ENCODE results near the gene HECW1.
"Not testable (repeated sequence)": the region's sequence is repeated elsewhere in the genome, so short reads cannot be mapped to it uniquely, and the experiment has no call there.

HECW1 gene

DNA sequence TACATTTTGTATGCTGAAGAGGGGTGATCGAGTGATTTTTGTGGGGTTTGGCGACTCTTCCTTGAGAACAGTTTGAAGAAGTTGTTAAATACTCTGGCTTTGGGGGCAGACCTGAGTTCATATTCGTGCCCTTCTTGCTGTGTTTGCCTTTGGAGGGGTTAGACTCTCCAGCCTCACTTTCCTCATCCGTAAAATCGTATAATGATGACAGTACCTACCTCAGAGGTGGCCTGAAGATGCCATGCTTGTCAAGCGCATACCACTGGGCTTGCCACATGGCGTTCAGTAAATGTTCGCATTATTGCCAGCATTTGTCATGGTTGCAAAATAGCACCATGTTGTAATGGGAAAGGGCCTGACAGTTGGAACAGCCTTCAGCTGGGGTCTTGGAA is 471.7 kb downstream of the HECW1 start:
- peaks cover 24 to 26% of the 10 kb centered on the region in 2 donors for H3K4me1 ChIP-seq (ENCODE audit: control insufficient read depth in 1 of 2, insufficient read depth in 2 of 2, low read length in 2 of 2)
- peak overlapping the region; percentile 69 to 95 for H3K9ac ChIP-seq (ENCODE audit: low read depth in 1 of 2, low read length in 2 of 2)
- peaks cover 0 to 6% of the 10 kb centered on the region in 2 donors for H3K27me3 ChIP-seq (ENCODE audit: control insufficient read depth in 1 of 2, insufficient read depth in 2 of 2, low read length in 2 of 2)
- H3K36me3 ChIP-seq (ENCODE audit: control insufficient read depth in 1 of 2, insufficient read depth in 2 of 2, low read length in 2 of 2): no peaks in the 10 kb centered on the region
- H3K9me3 ChIP-seq (ENCODE audit: control insufficient read depth in 1 of 2, low read length in 2 of 2): no peaks in the 10 kb centered on the region
- H3K27ac ChIP-seq (ENCODE audit: low read depth, low read length): peak overlapping the region; percentile 87
- peak overlapping the region; percentile 87 to 94 for H3K4me3 ChIP-seq (ENCODE audit: low read depth in 1 of 2, low read length in 2 of 2)

DNA sequence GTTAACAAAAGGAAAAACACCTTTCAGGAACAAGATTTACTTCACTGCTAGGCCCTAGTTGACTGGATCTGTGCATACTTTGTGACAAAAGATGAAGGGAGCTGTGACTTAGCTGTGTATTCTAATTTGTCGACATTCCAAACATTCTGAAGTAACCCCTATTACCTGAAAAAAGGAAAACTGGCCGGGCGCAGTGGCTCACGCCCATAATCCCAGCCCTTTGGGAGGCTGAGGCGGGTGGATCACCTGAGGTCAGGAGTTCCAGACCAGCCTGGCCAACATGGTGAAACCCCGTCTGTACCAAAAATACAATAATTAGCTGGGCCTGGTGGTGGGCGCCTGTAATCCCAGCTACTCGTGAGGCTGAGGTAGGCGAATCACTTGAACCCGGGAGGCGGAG is 472.3 kb downstream of the HECW1 start:
- H3K9ac ChIP-seq (ENCODE audit: low read depth in 1 of 2, low read length in 2 of 2): peak overlapping the region; percentile 69 to 95
- H3K9me3 ChIP-seq (ENCODE audit: control insufficient read depth in 1 of 2, low read length in 2 of 2); H3K36me3 ChIP-seq (ENCODE audit: control insufficient read depth in 1 of 2, insufficient read depth in 2 of 2, low read length in 2 of 2); H3K27ac ChIP-seq (ENCODE audit: low read depth, low read length); H3K27me3 ChIP-seq (ENCODE audit: control insufficient read depth in 1 of 2, insufficient read depth in 2 of 2, low read length in 2 of 2): not testable (repeated sequence)
- peaks cover 24 to 28% of the 10 kb centered on the region in 2 donors for H3K4me1 ChIP-seq (ENCODE audit: control insufficient read depth in 1 of 2, insufficient read depth in 2 of 2, low read length in 2 of 2)
- H3K4me3 ChIP-seq (ENCODE audit: low read depth in 1 of 2, low read length in 2 of 2): peak overlapping the region; percentile 87 to 94

- Histone ChIP-seq H3K36me3 (ENCODE audit: control insufficient read depth in 1 of 2, insufficient read depth in 2 of 2, low read length in 2 of 2) (no peaks in the 10 kb centered on the region), H3K27ac (ENCODE audit: low read depth, low read length) (no peak overlapping the region), H3K4me3 (ENCODE audit: low read depth in 1 of 2, low read length in 2 of 2) (peak overlapping the region; percentile 8 to 16), H3K9me3 (ENCODE audit: control insufficient read depth in 1 of 2, low read length in 2 of 2) (no peaks in the 10 kb centered on the region), H3K4me1 (ENCODE audit: control insufficient read depth in 1 of 2, insufficient read depth in 2 of 2, low read length in 2 of 2) (peaks cover 24 to 32% of the 10 kb centered on the region in 2 donors), H3K27me3 (ENCODE audit: control insufficient read depth in 1 of 2, insufficient read depth in 2 of 2, low read length in 2 of 2) (peaks cover 0 to 6% of the 10 kb centered on the region in 2 donors), H3K9ac (ENCODE audit: low read depth in 1 of 2, low read length in 2 of 2) (no peak overlapping the region)
Observed at GRCh38 chr7:43585562-43585961, 473.1 kb downstream of the HECW1 start.

DNA sequence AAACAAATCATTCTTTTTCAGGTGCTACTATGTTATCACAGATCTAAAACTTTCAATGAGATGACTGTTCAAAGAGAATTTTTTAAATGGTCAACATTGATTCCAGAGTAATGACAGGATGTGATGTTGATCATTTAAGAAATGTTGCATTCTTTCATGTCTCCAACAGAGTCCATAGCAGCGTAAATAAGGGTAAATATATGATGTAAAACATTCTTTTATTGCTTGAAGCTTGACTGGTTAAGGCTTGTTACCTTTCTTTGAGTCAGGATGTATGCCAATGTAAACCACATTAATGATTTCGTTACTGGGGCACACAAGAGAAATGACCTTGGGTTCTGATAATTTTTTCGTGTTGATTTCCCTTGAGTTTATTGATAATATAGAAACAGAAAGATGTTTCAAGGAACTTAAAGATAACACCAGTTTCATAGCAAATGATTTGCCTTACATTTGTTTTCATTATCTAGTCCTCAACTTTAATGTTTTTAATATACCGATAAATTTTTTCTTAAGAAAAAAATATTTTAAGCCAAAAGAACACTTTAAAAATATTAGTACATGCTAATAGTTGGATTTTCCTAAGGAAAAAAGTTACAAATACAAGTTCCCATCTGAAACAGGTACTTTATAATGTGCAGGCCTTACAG is 473.9 kb downstream of the HECW1 start:
- Histone ChIP-seq H3K9ac (ENCODE audit: low read depth in 1 of 2, low read length in 2 of 2) (peak overlapping the region in 1 of 2 donors; percentile 18), H3K36me3 (ENCODE audit: control insufficient read depth in 1 of 2, insufficient read depth in 2 of 2, low read length in 2 of 2) (no peaks in the 10 kb centered on the region), H3K27me3 (ENCODE audit: control insufficient read depth in 1 of 2, insufficient read depth in 2 of 2, low read length in 2 of 2) (peaks cover 0 to 6% of the 10 kb centered on the region in 2 donors), H3K27ac (ENCODE audit: low read depth, low read length) (no peak overlapping the region), H3K4me1 (ENCODE audit: control insufficient read depth in 1 of 2, insufficient read depth in 2 of 2, low read length in 2 of 2) (peaks cover 24 to 33% of the 10 kb centered on the region in 2 donors), H3K9me3 (ENCODE audit: control insufficient read depth in 1 of 2, low read length in 2 of 2) (no peaks in the 10 kb centered on the region), H3K4me3 (ENCODE audit: low read depth in 1 of 2, low read length in 2 of 2) (peak overlapping the region; percentile 8 to 10)

DNA sequence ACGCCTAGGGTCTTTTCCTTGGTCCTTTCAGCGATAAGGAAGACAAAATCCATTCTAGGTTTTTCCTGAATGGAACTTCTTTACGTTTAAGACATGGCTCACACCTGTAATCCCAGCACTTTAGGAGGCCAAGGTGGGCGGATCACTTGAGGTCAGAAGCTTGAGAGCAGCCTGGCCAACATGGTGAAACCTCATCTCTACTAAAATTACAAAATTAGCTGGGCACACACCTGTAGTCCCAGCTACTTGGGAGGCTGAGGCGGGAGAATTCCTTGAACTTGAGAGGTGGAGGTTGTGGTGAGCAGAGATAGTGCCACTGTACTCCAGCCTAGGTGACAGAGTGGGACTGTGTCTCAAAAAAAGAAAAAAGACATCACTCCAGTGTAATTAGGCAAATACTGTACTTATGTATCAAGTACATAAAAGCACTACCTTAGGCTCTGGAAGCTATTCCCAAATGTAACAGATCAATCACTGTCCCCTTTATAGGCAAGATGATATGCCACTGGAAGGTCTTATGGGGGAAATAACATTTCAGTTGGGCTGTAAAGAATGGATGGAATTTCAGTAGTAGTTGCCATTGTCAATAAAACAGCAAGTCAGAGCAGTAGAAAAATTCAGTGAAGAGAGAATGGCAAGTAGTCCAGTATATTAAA is 476.2 kb downstream of the HECW1 start:
- Histone ChIP-seq H3K36me3 (ENCODE audit: control insufficient read depth in 1 of 2, insufficient read depth in 2 of 2, low read length in 2 of 2) (no peaks in the 10 kb centered on the region), H3K4me1 (ENCODE audit: control insufficient read depth in 1 of 2, insufficient read depth in 2 of 2, low read length in 2 of 2) (peaks cover 20 to 33% of the 10 kb centered on the region in 2 donors), H3K9me3 (ENCODE audit: control insufficient read depth in 1 of 2, low read length in 2 of 2) (no peaks in the 10 kb centered on the region), H3K27me3 (ENCODE audit: control insufficient read depth in 1 of 2, insufficient read depth in 2 of 2, low read length in 2 of 2) (no peaks in the 10 kb centered on the region), H3K9ac (ENCODE audit: low read depth in 1 of 2, low read length in 2 of 2) (no peak overlapping the region), H3K4me3 (ENCODE audit: low read depth in 1 of 2, low read length in 2 of 2) (no peak overlapping the region), H3K27ac (ENCODE audit: low read depth, low read length) (no peak overlapping the region)

DNA sequence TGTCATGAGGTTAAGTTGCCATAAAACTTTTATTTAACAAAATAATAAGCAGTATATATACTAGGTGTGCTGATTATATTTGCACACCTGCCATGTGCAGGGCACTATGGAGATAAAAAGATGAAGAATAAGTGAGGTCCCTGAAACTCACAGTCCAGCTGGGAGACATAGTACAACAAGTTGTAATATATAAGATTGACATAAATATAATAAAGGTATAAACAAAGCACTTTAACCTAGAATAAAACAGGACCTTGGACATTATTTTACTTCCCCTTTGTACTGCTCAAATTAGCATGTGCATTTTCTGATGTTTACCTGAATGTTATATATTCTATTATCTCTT is 476.7 kb downstream of the HECW1 start:
- no peaks in the 10 kb centered on the region for H3K9me3 ChIP-seq (ENCODE audit: control insufficient read depth in 1 of 2, low read length in 2 of 2)
- no peak overlapping the region for H3K27ac ChIP-seq (ENCODE audit: low read depth, low read length)
- no peaks in the 10 kb centered on the region for H3K36me3 ChIP-seq (ENCODE audit: control insufficient read depth in 1 of 2, insufficient read depth in 2 of 2, low read length in 2 of 2)
- peaks cover 19 to 33% of the 10 kb centered on the region in 2 donors for H3K4me1 ChIP-seq (ENCODE audit: control insufficient read depth in 1 of 2, insufficient read depth in 2 of 2, low read length in 2 of 2)
- H3K4me3 ChIP-seq (ENCODE audit: low read depth in 1 of 2, low read length in 2 of 2): no peak overlapping the region
- no peaks in the 10 kb centered on the region for H3K27me3 ChIP-seq (ENCODE audit: control insufficient read depth in 1 of 2, insufficient read depth in 2 of 2, low read length in 2 of 2)
- H3K9ac ChIP-seq (ENCODE audit: low read depth in 1 of 2, low read length in 2 of 2): no peak overlapping the region

DNA sequence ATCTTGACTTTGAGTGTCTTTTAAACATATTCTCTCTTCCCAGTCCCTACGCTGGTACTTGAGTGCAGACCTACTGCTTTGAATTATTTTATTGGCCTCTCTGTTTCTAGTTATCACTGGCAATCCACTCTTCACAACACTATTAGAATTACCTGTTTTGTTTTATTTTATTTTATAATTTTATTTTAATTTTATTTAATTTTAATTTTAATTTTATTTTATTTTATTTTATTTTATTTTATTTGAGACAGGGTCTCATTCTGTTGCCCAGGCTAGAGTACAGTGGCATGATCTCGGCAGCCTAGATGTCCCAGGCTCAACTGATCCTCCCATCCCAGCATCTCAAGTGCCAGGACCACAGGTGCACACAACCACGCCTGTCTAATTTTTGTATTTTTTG is 477.3 kb downstream of the HECW1 start:
- Histone ChIP-seq H3K4me3 (ENCODE audit: low read depth in 1 of 2, low read length in 2 of 2) (no peak overlapping the region), H3K27ac (ENCODE audit: low read depth, low read length) (no peak overlapping the region), H3K36me3 (ENCODE audit: control insufficient read depth in 1 of 2, insufficient read depth in 2 of 2, low read length in 2 of 2) (no peaks in the 10 kb centered on the region), H3K27me3 (ENCODE audit: control insufficient read depth in 1 of 2, insufficient read depth in 2 of 2, low read length in 2 of 2) (no peaks in the 10 kb centered on the region), H3K9ac (ENCODE audit: low read depth in 1 of 2, low read length in 2 of 2) (no peak overlapping the region), H3K4me1 (ENCODE audit: control insufficient read depth in 1 of 2, insufficient read depth in 2 of 2, low read length in 2 of 2) (peaks cover 13 to 26% of the 10 kb centered on the region in 2 donors), H3K9me3 (ENCODE audit: control insufficient read depth in 1 of 2, low read length in 2 of 2) (no peaks in the 10 kb centered on the region)

GRCh38 chr7:43590862-43591557 is 478.6 kb downstream of the HECW1 start:
- Histone ChIP-seq H3K27me3 (ENCODE audit: control insufficient read depth in 1 of 2, insufficient read depth in 2 of 2, low read length in 2 of 2) (no peaks in the 10 kb centered on the region), H3K36me3 (ENCODE audit: control insufficient read depth in 1 of 2, insufficient read depth in 2 of 2, low read length in 2 of 2) (peaks cover 0 to 3% of the 10 kb centered on the region in 2 donors), H3K27ac (ENCODE audit: low read depth, low read length) (no peak overlapping the region), H3K9me3 (ENCODE audit: control insufficient read depth in 1 of 2, low read length in 2 of 2) (no peaks in the 10 kb centered on the region), H3K9ac (ENCODE audit: low read depth in 1 of 2, low read length in 2 of 2) (no peak overlapping the region), H3K4me3 (ENCODE audit: low read depth in 1 of 2, low read length in 2 of 2) (no peak overlapping the region), H3K4me1 (ENCODE audit: control insufficient read depth in 1 of 2, insufficient read depth in 2 of 2, low read length in 2 of 2) (peaks cover 8 to 20% of the 10 kb centered on the region in 2 donors)

DNA sequence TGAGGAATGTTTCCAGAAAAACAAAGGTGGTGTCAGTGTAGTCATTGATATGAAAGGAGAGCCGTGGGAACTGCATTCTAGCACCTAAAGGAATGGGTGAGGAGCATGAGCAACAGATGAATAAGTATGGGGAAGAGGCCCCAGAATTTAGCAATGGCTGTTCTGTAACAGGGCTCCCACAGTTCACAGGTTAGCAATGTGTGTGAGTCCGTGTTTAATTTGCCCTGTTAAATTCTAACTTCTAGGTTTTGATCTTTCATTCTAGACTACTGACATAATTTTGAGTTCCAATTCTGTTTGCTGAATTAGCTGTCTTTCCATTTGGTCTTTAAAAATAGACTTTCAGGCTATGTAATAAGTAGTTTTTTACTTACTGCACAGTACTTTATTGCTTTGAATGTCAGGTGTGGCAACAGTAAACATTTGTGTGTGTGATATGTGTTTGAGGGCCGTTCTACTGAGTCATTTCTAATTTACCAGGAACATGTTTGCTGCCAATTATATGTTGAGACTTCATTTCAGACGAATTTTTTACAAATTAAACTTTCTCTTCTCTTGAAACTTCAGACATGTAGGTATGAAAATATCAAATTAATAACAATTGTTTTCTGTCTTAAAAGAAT is 479.2 kb downstream of the HECW1 start:
- H3K4me1 ChIP-seq (ENCODE audit: control insufficient read depth in 1 of 2, insufficient read depth in 2 of 2, low read length in 2 of 2): peaks cover 8 to 20% of the 10 kb centered on the region in 2 donors
- no peaks in the 10 kb centered on the region for H3K27me3 ChIP-seq (ENCODE audit: control insufficient read depth in 1 of 2, insufficient read depth in 2 of 2, low read length in 2 of 2)
- H3K27ac ChIP-seq (ENCODE audit: low read depth, low read length): no peak overlapping the region
- H3K36me3 ChIP-seq (ENCODE audit: control insufficient read depth in 1 of 2, insufficient read depth in 2 of 2, low read length in 2 of 2): peaks cover 0 to 9% of the 10 kb centered on the region in 2 donors
- no peak overlapping the region for H3K4me3 ChIP-seq (ENCODE audit: low read depth in 1 of 2, low read length in 2 of 2)
- H3K9me3 ChIP-seq (ENCODE audit: control insufficient read depth in 1 of 2, low read length in 2 of 2): no peaks in the 10 kb centered on the region
- no peak overlapping the region for H3K9ac ChIP-seq (ENCODE audit: low read depth in 1 of 2, low read length in 2 of 2)

DNA sequence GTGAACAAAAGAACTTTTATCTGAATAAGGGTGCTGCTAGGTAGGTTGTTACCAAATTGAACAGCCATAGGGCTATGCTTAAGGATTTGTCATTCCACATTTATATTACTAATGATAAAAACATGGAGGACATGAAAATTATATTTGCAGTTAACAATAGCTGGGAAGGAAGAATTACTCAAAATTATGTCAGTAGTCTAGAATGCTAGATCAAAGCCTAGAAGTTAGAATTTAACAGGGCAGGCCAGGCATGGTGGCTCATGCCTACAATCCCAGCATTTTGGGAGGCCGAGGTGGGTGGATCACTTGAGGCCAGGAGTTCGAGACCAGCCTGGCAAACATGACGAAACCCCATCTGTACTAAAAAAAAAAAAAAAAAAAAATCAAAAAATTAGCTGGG is 479.9 kb downstream of the HECW1 start:
- H3K36me3 ChIP-seq (ENCODE audit: control insufficient read depth in 1 of 2, insufficient read depth in 2 of 2, low read length in 2 of 2): peaks cover 0 to 9% of the 10 kb centered on the region in 2 donors
- H3K4me3 ChIP-seq (ENCODE audit: low read depth in 1 of 2, low read length in 2 of 2): no peak overlapping the region
- no peaks in the 10 kb centered on the region for H3K9me3 ChIP-seq (ENCODE audit: control insufficient read depth in 1 of 2, low read length in 2 of 2)
- H3K9ac ChIP-seq (ENCODE audit: low read depth in 1 of 2, low read length in 2 of 2): no peak overlapping the region
- H3K27me3 ChIP-seq (ENCODE audit: control insufficient read depth in 1 of 2, insufficient read depth in 2 of 2, low read length in 2 of 2): no peaks in the 10 kb centered on the region
- peaks cover 8 to 18% of the 10 kb centered on the region in 2 donors for H3K4me1 ChIP-seq (ENCODE audit: control insufficient read depth in 1 of 2, insufficient read depth in 2 of 2, low read length in 2 of 2)
- no peak overlapping the region for H3K27ac ChIP-seq (ENCODE audit: low read depth, low read length)

All from duodenal mucosa (tissue), 2 donors.